Measurements from ENCODE around the gene STPG1. TPM values are rescaled to one million over a fixed set of nuclear protein-coding genes. Genes with fewer than 3 reads are reported as not detected.
A peak's percentile ranks its signal among the peaks of the same experiment; 100 is the strongest.

Gene STPG1
- total RNA-seq, 4 donors from 2014 or later = 2.2 to 7.6 (median 6.1) TPM

DNA sequence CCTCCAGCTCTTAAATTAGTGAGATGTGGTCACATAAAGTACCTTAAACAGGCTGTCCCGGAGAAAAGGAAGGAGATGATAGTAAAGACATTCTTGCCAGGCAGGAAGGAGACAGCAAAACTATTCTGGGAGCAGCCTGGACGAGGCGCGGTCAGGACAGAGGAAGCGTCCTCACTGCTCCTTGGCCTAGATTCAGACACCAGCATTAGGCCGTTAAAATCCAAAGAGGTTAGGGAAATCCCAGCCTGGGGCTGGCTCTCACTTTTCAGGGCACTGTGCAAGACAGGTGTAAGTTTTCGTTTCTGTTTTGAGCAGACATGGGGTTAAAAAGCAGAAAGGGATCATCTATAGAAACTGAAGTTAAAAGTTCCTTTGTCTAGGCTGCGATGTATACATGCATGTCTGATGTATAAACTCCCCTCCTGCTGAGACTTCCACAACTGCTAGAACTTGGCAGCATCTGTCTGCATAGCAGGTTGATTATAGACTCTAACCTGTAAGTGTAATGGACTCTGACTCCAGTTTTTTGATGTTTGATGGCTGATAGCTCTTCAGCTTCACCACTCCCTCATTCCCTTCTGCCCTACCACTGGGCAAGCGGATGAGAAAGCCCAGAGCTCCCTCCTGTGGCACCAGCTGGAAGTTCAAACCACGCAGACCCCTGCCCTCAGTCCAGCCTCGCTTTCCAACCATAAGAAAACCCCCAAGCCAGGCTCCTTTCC is 21.5 kb downstream of the STPG1 start:
- no peaks in the 10 kb centered on the region for H3K9me3 ChIP-seq
- H3K27me3 ChIP-seq = no peaks in the 10 kb centered on the region
- peak overlapping the region; percentile 10 to 13 for H3K4me3 ChIP-seq
- TF ChIP-seq CTCF (IDR thresholded peaks at IDR 0.05) = peak; percentile 59 to 88 (median 75)
- no peak for TF ChIP-seq POLR2AphosphoS5 (IDR thresholded peaks at IDR 0.05)
- H3K4me1 ChIP-seq = peaks cover 0 to 20% (median 0%) of the 10 kb centered on the region in 3 donors
- H3K36me3 ChIP-seq = peaks cover 0 to 20% of the 10 kb centered on the region in 2 donors
- 18 to 43% methylated on average over 6 to 11 of the region's 11 CpGs for WGBS, 2 donors (ENCODE audit: low coverage in 1 of 2)
- ATAC-seq = peak; percentile 69
- H3K27ac ChIP-seq = peak overlapping the region; percentile 79 to 92 (median 86)

DNA sequence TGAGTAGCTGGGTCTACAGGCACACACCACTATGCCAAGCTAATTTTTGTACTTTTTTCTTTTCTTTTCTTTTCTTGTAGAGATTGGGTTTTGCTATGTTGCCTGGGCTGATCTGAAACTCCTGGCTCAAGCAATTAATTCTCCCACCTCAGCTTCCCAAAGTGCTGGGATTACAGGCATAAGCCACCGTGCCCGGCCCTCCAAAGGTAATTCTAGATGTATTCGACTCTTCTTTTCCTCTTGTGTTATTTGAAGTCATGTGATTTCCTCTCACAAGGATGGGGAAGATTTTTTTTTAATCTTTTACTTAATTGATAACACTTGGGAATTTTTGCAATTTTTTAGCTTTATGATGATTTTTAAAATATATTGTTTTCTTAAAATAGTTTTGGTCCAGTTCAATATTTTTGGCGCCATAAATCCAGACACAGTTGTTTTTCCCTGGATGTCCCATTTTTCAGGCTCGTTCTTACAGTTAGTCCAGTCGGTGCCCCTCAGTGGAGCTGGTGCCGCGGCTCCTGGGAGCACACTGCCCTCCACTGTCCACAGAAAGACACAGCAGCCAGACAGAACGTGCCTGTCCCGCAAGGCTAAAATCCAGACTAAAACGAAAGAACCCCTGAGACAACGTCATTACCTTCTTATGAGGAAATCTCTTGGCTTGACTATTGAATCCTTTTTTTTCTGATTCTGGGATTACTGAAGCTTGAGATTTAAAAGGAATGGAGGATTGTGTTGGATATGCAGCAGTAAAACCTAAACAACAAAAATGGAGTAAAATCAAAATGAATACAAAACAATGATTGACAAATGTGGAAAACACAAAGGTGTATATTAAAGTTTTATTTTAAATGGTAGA is 22.4 kb downstream of the STPG1 start:
- WGBS, 2 donors (ENCODE audit: low coverage in 1 of 2) = 10 to 12% methylated on average over 5 to 12 of the region's 12 CpGs
- peak; percentile 94 for ATAC-seq
- H3K9me3 ChIP-seq = no peaks in the 10 kb centered on the region
- TF ChIP-seq CTCF (IDR thresholded peaks at IDR 0.05) = peak; percentile 82 to 96 (median 94)
- TF ChIP-seq POLR2AphosphoS5 (IDR thresholded peaks at IDR 0.05) = peak; percentile 12
- no peak for TF ChIP-seq EP300 (IDR thresholded peaks at IDR 0.05)
- peaks cover 0 to 22% of the 10 kb centered on the region in 2 donors for H3K36me3 ChIP-seq
- H3K4me1 ChIP-seq = peaks cover 0 to 20% (median 0%) of the 10 kb centered on the region in 3 donors
- no peaks in the 10 kb centered on the region for H3K27me3 ChIP-seq
- peak overlapping the region in 1 of 2 donors; percentile 13 for H3K4me3 ChIP-seq
- H3K27ac ChIP-seq = peak overlapping the region; percentile 79 to 92 (median 86)

DNA sequence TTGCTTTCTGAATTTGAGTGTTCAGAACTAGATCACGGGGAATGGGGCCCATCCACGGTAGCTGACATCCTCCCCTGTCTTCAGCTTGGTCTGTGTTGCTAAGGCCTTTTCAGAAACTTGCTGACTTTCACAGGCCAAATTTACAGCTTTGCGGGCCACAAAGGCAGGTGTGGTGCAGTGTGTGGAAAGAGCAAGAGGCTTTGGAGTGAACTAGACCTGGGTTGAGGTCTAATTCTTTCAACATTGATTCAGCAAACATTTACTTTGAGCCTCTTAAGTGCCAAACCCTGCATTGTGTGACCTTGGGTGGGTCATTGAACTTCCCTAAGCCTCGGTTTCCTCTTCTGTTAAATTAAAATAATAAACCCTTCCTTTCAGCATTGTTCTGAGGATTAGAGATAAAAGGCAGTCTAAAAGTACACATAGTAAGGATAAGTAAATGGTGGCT is 24.3 kb downstream of the STPG1 start:
- peaks cover 0 to 20% (median 0%) of the 10 kb centered on the region in 3 donors for H3K4me1 ChIP-seq
- no peaks in the 10 kb centered on the region for H3K9me3 ChIP-seq
- H3K4me3 ChIP-seq = no peak overlapping the region
- ATAC-seq = no peak
- no peak for TF ChIP-seq POLR2A (IDR thresholded peaks at IDR 0.05)
- TF ChIP-seq EP300 (IDR thresholded peaks at IDR 0.05) = no peak
- TF ChIP-seq CTCF (IDR thresholded peaks at IDR 0.05) = no peak
- no peak for TF ChIP-seq POLR2AphosphoS5 (IDR thresholded peaks at IDR 0.05)
- no peaks in the 10 kb centered on the region for H3K27me3 ChIP-seq
- no peak overlapping the region for H3K27ac ChIP-seq
- 81 to 94% methylated on average over 2 to 3 of the region's 4 CpGs for WGBS, 2 donors (ENCODE audit: low coverage in 1 of 2)
- H3K36me3 ChIP-seq = peaks cover 0 to 28% of the 10 kb centered on the region in 2 donors

- no peak for ATAC-seq
- Histone ChIP-seq H3K27ac (no peak overlapping the region), H3K36me3 (peaks cover 0 to 32% of the 10 kb centered on the region in 2 donors), H3K4me1 (peaks cover 0 to 20% (median 0%) of the 10 kb centered on the region in 3 donors), H3K9me3 (no peaks in the 10 kb centered on the region), H3K4me3 (no peak overlapping the region), H3K27me3 (no peaks in the 10 kb centered on the region)
- WGBS, 2 donors (ENCODE audit: low coverage in 1 of 2) = 89 to 94% methylated on average over 8 of the region's 8 CpGs
- TF ChIP-seq EP300 (IDR thresholded peaks at IDR 0.05) (no peak), CTCF (IDR thresholded peaks at IDR 0.05) (no peak), POLR2AphosphoS5 (IDR thresholded peaks at IDR 0.05) (no peak), POLR2A (IDR thresholded peaks at IDR 0.05) (no peak)
Observed at GRCh38 chr1:24388331-24388885, 25.2 kb downstream of the STPG1 start.
